ENCODE results near the gene PRSS50.

DNA sequence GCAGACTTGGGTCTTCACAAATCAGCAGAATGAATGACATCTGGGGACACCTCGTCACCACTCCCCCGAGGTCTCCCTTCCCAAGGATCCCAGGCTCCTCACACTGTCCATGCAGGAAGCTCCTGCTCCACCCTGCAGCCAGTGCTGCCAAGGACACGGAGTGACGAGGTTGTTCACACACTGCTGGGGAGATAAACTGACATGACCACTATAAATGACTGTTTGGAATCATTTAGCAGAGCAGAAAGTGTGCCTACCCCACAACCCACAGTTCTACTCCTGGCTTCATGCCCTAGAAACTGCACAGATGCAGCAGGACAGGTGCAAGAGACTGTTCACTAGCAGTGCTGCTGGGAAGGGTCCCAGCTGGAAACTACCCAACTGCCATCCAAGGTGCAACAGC is 19.7 kb upstream of the PRSS50 start:
- TF ChIP-seq POLR2A (IDR thresholded peaks at IDR 0.05), result no peak
- TF ChIP-seq, protein P1, sequence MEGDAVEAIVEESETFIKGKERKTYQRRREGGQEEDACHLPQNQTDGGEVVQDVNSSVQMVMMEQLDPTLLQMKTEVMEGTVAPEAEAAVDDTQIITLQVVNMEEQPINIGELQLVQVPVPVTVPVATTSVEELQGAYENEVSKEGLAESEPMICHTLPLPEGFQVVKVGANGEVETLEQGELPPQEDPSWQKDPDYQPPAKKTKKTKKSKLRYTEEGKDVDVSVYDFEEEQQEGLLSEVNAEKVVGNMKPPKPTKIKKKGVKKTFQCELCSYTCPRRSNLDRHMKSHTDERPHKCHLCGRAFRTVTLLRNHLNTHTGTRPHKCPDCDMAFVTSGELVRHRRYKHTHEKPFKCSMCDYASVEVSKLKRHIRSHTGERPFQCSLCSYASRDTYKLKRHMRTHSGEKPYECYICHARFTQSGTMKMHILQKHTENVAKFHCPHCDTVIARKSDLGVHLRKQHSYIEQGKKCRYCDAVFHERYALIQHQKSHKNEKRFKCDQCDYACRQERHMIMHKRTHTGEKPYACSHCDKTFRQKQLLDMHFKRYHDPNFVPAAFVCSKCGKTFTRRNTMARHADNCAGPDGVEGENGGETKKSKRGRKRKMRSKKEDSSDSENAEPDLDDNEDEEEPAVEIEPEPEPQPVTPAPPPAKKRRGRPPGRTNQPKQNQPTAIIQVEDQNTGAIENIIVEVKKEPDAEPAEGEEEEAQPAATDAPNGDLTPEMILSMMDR (IDR thresholded peaks at IDR 0.05 in 4 of 5, conservative IDR thresholded peaks at IDR 0.05 in 1 of 5), result no peak

Data from gastrocnemius medialis (tissue), 4 donors.